ENCODE data around the gene DZIP3. TPM values are rescaled to one million over a fixed set of nuclear protein-coding genes. Genes with fewer than 3 reads are reported as not detected.

Gene DZIP3
- total and polyA plus RNA-seq, 10 of the 15 experiments (the other 5 are each of a cell fraction or from before 2014, with no cell fraction given) = 4.3 to 15.6 (median 9.2) TPM

DNA sequence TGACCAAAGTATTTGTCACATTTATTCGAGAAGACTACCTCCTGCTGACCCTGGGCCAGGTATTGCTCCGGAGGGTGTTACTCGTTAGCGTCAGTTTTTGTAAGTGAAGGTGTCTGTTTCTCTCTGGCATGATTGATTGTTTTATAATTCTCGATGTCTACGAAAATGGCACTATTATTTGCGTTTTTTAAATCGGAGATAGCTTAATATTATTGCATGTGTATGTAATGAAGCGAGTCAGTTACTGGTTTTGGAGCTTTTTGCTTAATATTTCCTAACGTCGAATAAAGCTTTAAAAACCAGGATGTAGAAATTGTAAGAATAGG lies 439 bp downstream of the DZIP3 start (continued):
- TF ChIP-seq NFIC (IDR thresholded peaks at IDR 0.05; ENCODE audit: low read depth, low read length) = no peak
- TF ChIP-seq RELA (IDR thresholded peaks at IDR 0.05; ENCODE audit: borderline replicate concordance, partially characterized antibody) = no peak
- TF ChIP-seq WRNIP1 (IDR thresholded peaks at IDR 0.05; ENCODE audit: borderline replicate concordance, low read depth, low read length) = no peak
- no peak for TF ChIP-seq SUZ12 (IDR thresholded peaks at IDR 0.05; ENCODE audit: unreplicated experiment)
- no peak for TF ChIP-seq PML (IDR thresholded peaks at IDR 0.05; ENCODE audit: low read length)
- no peak for TF ChIP-seq SIN3A (IDR thresholded peaks at IDR 0.05; ENCODE audit: low read depth, low read length)
- TF ChIP-seq, protein P1, sequence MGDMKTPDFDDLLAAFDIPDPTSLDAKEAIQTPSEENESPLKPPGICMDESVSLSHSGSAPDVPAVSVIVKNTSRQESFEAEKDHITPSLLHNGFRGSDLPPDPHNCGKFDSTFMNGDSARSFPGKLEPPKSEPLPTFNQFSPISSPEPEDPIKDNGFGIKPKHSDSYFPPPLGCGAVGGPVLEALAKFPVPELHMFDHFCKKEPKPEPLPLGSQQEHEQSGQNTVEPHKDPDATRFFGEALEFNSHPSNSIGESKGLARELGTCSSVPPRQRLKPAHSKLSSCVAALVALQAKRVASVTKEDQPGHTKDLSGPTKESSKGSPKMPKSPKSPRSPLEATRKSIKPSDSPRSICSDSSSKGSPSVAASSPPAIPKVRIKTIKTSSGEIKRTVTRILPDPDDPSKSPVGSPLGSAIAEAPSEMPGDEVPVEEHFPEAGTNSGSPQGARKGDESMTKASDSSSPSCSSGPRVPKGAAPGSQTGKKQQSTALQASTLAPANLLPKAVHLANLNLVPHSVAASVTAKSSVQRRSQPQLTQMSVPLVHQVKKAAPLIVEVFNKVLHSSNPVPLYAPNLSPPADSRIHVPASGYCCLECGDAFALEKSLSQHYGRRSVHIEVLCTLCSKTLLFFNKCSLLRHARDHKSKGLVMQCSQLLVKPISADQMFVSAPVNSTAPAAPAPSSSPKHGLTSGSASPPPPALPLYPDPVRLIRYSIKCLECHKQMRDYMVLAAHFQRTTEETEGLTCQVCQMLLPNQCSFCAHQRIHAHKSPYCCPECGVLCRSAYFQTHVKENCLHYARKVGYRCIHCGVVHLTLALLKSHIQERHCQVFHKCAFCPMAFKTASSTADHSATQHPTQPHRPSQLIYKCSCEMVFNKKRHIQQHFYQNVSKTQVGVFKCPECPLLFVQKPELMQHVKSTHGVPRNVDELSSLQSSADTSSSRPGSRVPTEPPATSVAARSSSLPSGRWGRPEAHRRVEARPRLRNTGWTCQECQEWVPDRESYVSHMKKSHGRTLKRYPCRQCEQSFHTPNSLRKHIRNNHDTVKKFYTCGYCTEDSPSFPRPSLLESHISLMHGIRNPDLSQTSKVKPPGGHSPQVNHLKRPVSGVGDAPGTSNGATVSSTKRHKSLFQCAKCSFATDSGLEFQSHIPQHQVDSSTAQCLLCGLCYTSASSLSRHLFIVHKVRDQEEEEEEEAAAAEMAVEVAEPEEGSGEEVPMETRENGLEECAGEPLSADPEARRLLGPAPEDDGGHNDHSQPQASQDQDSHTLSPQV (IDR thresholded peaks at IDR 0.05) = no peak
- TF ChIP-seq TARDBP (IDR thresholded peaks at IDR 0.05; ENCODE audit: borderline replicate concordance) = no peak
- no peak for TF ChIP-seq TCF3 (IDR thresholded peaks at IDR 0.05; ENCODE audit: borderline replicate concordance, insufficient read depth, low read depth, low read length)
- TF ChIP-seq, protein P2, sequence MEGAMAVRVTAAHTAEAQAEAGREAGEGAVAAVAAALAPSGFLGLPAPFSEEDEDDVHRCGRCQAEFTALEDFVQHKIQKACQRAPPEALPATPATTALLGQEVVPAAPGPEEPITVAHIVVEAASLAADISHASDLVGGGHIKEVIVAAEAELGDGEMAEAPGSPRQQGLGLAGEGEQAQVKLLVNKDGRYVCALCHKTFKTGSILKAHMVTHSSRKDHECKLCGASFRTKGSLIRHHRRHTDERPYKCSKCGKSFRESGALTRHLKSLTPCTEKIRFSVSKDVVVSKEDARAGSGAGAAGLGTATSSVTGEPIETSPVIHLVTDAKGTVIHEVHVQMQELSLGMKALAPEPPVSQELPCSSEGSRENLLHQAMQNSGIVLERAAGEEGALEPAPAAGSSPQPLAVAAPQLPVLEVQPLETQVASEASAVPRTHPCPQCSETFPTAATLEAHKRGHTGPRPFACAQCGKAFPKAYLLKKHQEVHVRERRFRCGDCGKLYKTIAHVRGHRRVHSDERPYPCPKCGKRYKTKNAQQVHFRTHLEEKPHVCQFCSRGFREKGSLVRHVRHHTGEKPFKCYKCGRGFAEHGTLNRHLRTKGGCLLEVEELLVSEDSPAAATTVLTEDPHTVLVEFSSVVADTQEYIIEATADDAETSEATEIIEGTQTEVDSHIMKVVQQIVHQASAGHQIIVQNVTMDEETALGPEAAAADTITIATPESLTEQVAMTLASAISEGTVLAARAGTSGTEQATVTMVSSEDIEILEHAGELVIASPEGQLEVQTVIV (IDR thresholded peaks at IDR 0.05; ENCODE audit: borderline replicate concordance, partially characterized antibody) = no peak
- TF ChIP-seq EED (IDR thresholded peaks at IDR 0.05; ENCODE audit: low read depth) = no peak
- TF ChIP-seq, protein P3, sequence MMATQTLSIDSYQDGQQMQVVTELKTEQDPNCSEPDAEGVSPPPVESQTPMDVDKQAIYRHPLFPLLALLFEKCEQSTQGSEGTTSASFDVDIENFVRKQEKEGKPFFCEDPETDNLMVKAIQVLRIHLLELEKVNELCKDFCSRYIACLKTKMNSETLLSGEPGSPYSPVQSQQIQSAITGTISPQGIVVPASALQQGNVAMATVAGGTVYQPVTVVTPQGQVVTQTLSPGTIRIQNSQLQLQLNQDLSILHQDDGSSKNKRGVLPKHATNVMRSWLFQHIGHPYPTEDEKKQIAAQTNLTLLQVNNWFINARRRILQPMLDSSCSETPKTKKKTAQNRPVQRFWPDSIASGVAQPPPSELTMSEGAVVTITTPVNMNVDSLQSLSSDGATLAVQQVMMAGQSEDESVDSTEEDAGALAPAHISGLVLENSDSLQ (IDR thresholded peaks at IDR 0.05) = peak; percentile 81
- no peak; a peak in 1 of 4 replicates for TF ChIP-seq ETV6 (conservative IDR thresholded peaks at IDR 0.05 in 1 of 2, IDR thresholded peaks at IDR 0.05 in 1 of 2; ENCODE audit: borderline replicate concordance in 1 of 2, low read depth in 1 of 2)
- TF ChIP-seq ZBED1 (IDR thresholded peaks at IDR 0.05; ENCODE audit: borderline replicate concordance) = no peak
- no peak for TF ChIP-seq CEBPB (IDR thresholded peaks at IDR 0.05; ENCODE audit: borderline replicate concordance in 1 of 2, low read depth in 2 of 2, low read length in 2 of 2)
- TF ChIP-seq PAX8 (IDR thresholded peaks at IDR 0.05) = no peak
- TF ChIP-seq, protein P4, sequence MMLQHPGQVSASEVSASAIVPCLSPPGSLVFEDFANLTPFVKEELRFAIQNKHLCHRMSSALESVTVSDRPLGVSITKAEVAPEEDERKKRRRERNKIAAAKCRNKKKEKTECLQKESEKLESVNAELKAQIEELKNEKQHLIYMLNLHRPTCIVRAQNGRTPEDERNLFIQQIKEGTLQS (IDR thresholded peaks at IDR 0.05; ENCODE audit: borderline replicate concordance, extremely low read depth, low read depth, low read length) = no peak
- no peak for TF ChIP-seq CHD2 (IDR thresholded peaks at IDR 0.05; ENCODE audit: borderline replicate concordance, low read depth, low read length)
- TF ChIP-seq NR2F1 (conservative IDR thresholded peaks at IDR 0.05) = no peak
- no peak for TF ChIP-seq KLF5 (IDR thresholded peaks at IDR 0.05; ENCODE audit: partially characterized antibody)
- TF ChIP-seq, protein P5, sequence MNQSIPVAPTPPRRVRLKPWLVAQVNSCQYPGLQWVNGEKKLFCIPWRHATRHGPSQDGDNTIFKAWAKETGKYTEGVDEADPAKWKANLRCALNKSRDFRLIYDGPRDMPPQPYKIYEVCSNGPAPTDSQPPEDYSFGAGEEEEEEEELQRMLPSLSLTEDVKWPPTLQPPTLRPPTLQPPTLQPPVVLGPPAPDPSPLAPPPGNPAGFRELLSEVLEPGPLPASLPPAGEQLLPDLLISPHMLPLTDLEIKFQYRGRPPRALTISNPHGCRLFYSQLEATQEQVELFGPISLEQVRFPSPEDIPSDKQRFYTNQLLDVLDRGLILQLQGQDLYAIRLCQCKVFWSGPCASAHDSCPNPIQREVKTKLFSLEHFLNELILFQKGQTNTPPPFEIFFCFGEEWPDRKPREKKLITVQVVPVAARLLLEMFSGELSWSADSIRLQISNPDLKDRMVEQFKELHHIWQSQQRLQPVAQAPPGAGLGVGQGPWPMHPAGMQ (IDR thresholded peaks at IDR 0.05; ENCODE audit: borderline replicate concordance) = no peak
